ENCODE data around the gene NUDT16L1.

The NUDT16L1 gene

DNA sequence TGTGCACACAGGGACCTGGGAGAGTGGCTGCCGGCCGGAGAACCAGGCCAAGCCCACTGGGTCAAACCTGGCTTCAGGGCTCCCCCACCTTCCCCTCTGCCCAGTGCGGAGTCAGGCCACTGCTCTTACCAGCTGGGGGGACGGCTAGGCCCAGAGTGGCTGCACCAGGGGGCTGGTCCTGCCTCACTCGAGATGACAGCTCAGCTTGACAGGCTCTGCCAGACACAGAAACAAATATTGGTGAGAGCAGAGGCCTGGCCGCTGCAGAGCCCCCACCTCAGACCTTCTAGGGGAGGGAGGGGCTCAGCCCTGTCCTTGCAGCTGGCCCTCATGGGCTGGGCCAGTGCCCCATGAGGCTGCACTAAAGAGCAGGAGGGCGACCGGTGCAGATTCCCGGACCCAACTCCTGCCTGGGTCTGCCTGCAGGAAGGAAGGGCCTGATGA, 4.5 kb downstream of the NUDT16L1 start:
- H3K9ac ChIP-seq (ENCODE audit: low read depth, low read length, poor library complexity, severe bottlenecking): no peak overlapping the region
- no peak overlapping the region for H3K4me3 ChIP-seq (ENCODE audit: low read length, poor library complexity, severe bottlenecking)
- no peaks in the 10 kb centered on the region for H4K20me1 ChIP-seq (ENCODE audit: insufficient read depth, low read length, poor library complexity, severe bottlenecking)
- no peak overlapping the region for H3K4me2 ChIP-seq (ENCODE audit: low read depth, low read length, poor library complexity, severe bottlenecking)
- no peaks in the 10 kb centered on the region for H3K9me2 ChIP-seq (replicated peaks; ENCODE audit: low read depth, low read length)
- H3F3A ChIP-seq (ENCODE audit: low read depth): no peaks in the 10 kb centered on the region
- peaks cover 5% of the 10 kb centered on the region; the same call in 1 of the 2 replicates for H3K79me2 ChIP-seq (ENCODE audit: insufficient read depth, low read length)
- H2AFZ ChIP-seq (ENCODE audit: low read length): no peak overlapping the region
- H3K4me1 ChIP-seq (ENCODE audit: insufficient read depth, low read length, poor library complexity, severe bottlenecking): no peaks in the 10 kb centered on the region
- no peaks in the 10 kb centered on the region for H3K36me3 ChIP-seq (ENCODE audit: insufficient read depth, low read length)
- H3K9me3 ChIP-seq (ENCODE audit: insufficient read depth, low read depth, low read length): no peaks in the 10 kb centered on the region
- H3K27me3 ChIP-seq (ENCODE audit: insufficient read depth, low read length, poor library complexity, severe bottlenecking): no peaks in the 10 kb centered on the region
- TF ChIP-seq CTCF (conservative IDR thresholded peaks at IDR 0.05; ENCODE audit: low read length) (no peak), EZH2phosphoT487 (IDR thresholded peaks at IDR 0.05; ENCODE audit: borderline replicate concordance) (no peak)

DNA sequence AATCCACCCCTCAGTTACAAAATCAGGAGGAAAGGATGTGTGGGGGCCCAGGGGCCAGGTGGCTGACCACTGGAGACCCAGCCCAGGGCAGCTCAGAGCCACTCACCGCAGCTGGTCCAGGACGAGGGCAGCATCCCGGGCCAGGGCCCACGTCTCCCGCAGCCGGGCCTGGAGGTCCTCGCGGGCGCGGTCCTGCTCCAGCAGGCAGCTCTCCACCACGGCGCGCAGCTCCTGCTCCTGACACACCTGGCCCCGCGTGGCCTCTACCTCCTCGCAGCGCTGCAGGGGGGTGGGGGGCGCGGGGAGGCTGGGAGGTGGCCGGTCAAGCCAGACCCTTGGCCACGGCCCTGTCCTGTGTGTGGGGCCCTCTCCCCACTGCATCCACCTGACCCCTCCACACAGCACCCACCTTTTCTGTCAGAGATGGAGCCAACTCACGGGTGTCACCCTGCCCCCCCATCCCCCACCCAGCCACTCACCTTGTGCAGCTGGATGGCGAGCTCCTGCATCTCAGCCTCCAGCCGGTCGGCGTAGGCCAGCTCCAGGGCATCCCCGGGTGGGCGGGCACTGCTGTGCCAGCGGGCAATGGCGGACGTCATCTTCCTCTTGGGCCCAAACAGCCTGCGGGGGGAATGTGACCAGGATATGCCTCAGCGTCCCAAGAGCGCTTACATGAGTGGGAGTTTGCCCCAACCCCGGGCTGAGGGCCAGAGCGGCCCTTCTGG, 5.1 kb downstream of the NUDT16L1 start:
- Histone ChIP-seq H3K9ac (ENCODE audit: low read depth, low read length, poor library complexity, severe bottlenecking) (no peak overlapping the region), H3K4me1 (ENCODE audit: insufficient read depth, low read length, poor library complexity, severe bottlenecking) (no peaks in the 10 kb centered on the region), H3K4me2 (ENCODE audit: low read depth, low read length, poor library complexity, severe bottlenecking) (no peak overlapping the region), H3K27me3 (ENCODE audit: insufficient read depth, low read length, poor library complexity, severe bottlenecking) (no peaks in the 10 kb centered on the region), H3K36me3 (ENCODE audit: insufficient read depth, low read length) (no peaks in the 10 kb centered on the region), H3K4me3 (ENCODE audit: low read length, poor library complexity, severe bottlenecking) (no peak overlapping the region), H3F3A (ENCODE audit: low read depth) (no peaks in the 10 kb centered on the region), H2AFZ (ENCODE audit: low read length) (no peak overlapping the region), H3K79me2 (ENCODE audit: insufficient read depth, low read length) (peaks cover 5% of the 10 kb centered on the region; the same call in 1 of the 2 replicates), H3K9me3 (ENCODE audit: insufficient read depth, low read depth, low read length) (no peaks in the 10 kb centered on the region), H3K9me2 (replicated peaks; ENCODE audit: low read depth, low read length) (no peaks in the 10 kb centered on the region), H4K20me1 (ENCODE audit: insufficient read depth, low read length, poor library complexity, severe bottlenecking) (no peaks in the 10 kb centered on the region)
- no peak for TF ChIP-seq CTCF (conservative IDR thresholded peaks at IDR 0.05; ENCODE audit: low read length)
- TF ChIP-seq EZH2phosphoT487 (IDR thresholded peaks at IDR 0.05; ENCODE audit: borderline replicate concordance): no peak

DNA sequence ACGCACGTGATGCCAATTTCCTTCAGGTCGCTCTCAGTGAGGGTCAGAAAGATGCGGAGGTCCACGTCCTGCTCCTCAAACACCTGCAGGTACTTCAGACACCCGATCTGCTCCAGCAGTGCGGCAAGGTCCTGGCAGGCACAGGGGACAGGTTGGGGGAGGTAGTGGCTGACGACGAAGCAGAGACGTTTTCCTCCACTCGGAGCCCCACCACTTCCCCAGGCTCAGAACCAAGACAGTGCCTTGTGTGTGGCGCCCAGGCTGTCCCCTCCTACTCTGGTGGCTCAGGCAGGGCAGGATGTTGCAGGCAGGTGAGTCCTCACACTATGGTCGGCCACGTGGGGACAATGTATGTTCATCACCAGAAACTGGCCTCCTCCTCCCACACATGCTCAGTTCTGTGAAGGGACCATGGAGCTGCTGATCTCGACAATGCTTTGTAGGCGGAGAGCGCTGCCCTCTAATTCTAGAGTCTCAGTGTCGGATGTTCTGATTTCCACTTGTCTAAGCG, 5.7 kb downstream of the NUDT16L1 start:
- Histone ChIP-seq H3K4me3 (ENCODE audit: low read length, poor library complexity, severe bottlenecking) (no peak overlapping the region), H2AFZ (ENCODE audit: low read length) (no peak overlapping the region), H3K9ac (ENCODE audit: low read depth, low read length, poor library complexity, severe bottlenecking) (no peak overlapping the region), H3K4me2 (ENCODE audit: low read depth, low read length, poor library complexity, severe bottlenecking) (no peak overlapping the region), H3K36me3 (ENCODE audit: insufficient read depth, low read length) (no peaks in the 10 kb centered on the region), H3K4me1 (ENCODE audit: insufficient read depth, low read length, poor library complexity, severe bottlenecking) (no peaks in the 10 kb centered on the region), H4K20me1 (ENCODE audit: insufficient read depth, low read length, poor library complexity, severe bottlenecking) (no peaks in the 10 kb centered on the region), H3K9me2 (replicated peaks; ENCODE audit: low read depth, low read length) (no peaks in the 10 kb centered on the region), H3K79me2 (ENCODE audit: insufficient read depth, low read length) (peaks cover 5% of the 10 kb centered on the region; the same call in 1 of the 2 replicates), H3K9me3 (ENCODE audit: insufficient read depth, low read depth, low read length) (no peaks in the 10 kb centered on the region), H3K27me3 (ENCODE audit: insufficient read depth, low read length, poor library complexity, severe bottlenecking) (no peaks in the 10 kb centered on the region), H3F3A (ENCODE audit: low read depth) (no peaks in the 10 kb centered on the region)
- TF ChIP-seq EZH2phosphoT487 (IDR thresholded peaks at IDR 0.05; ENCODE audit: borderline replicate concordance): no peak
- no peak for TF ChIP-seq CTCF (conservative IDR thresholded peaks at IDR 0.05; ENCODE audit: low read length)
